ENCODE results near the gene LAMA2.
"Not testable (repeated sequence)": the region's sequence is repeated elsewhere in the genome, so short reads cannot be mapped to it uniquely, and the experiment has no call there.

Gene LAMA2

GRCh38 chr6:129124347-129124746, 241.4 kb downstream of the LAMA2 start:
- ATAC-seq: no peak

GRCh38 chr6:129130106-129130505, 247.2 kb downstream of the LAMA2 start:
- ATAC-seq: no peak

- ATAC-seq: no peak
Observed at GRCh38 chr6:129130959-129131681, 248.2 kb downstream of the LAMA2 start.

GRCh38 chr6:129133770-129134192, 250.8 kb downstream of the LAMA2 start:
- no peak for ATAC-seq

GRCh38 chr6:129134535-129134934, 251.6 kb downstream of the LAMA2 start:
- ATAC-seq: no peak

- ATAC-seq: no peak
Observed at GRCh38 chr6:129135451-129135850, 252.5 kb downstream of the LAMA2 start.

- no peak for ATAC-seq
Observed at GRCh38 chr6:129136751-129137150, 253.8 kb downstream of the LAMA2 start.

GRCh38 chr6:129138739-129139405, 255.9 kb downstream of the LAMA2 start:
- ATAC-seq: no peak

- no peak for ATAC-seq
Observed at GRCh38 chr6:129140526-129140925, 257.6 kb downstream of the LAMA2 start.

GRCh38 chr6:129141499-129141898, 258.6 kb downstream of the LAMA2 start:
- ATAC-seq: no peak

- ATAC-seq: no peak
Observed at GRCh38 chr6:129146902-129147301, 264.0 kb downstream of the LAMA2 start.

- ATAC-seq: no peak
Observed at GRCh38 chr6:129150507-129150906, 267.6 kb downstream of the LAMA2 start.

- ATAC-seq: no peak
Observed at GRCh38 chr6:129153257-129153656, 270.3 kb downstream of the LAMA2 start.

GRCh38 chr6:129159242-129159641, 276.3 kb downstream of the LAMA2 start:
- ATAC-seq: not testable (repeated sequence)

- ATAC-seq: no peak
Observed at GRCh38 chr6:129162605-129163004, 279.7 kb downstream of the LAMA2 start.

- no peak for ATAC-seq
Observed at GRCh38 chr6:129163551-129163950, 280.6 kb downstream of the LAMA2 start.

GRCh38 chr6:129164032-129164431, 281.1 kb downstream of the LAMA2 start:
- ATAC-seq: no peak

GRCh38 chr6:129172279-129172995, 289.5 kb downstream of the LAMA2 start:
- not testable (repeated sequence) for ATAC-seq

GRCh38 chr6:129175066-129175465, 292.1 kb downstream of the LAMA2 start:
- no peak for ATAC-seq

- ATAC-seq: no peak
Observed at GRCh38 chr6:129177801-129178200, 294.9 kb downstream of the LAMA2 start.

- no peak for ATAC-seq
Observed at GRCh38 chr6:129179283-129179682, 296.3 kb downstream of the LAMA2 start.

- ATAC-seq: no peak
Observed at GRCh38 chr6:129181001-129181400, 298.1 kb downstream of the LAMA2 start.

GRCh38 chr6:129183187-129183591, 300.3 kb downstream of the LAMA2 start:
- ATAC-seq: no peak
